ENCODE data around the gene PLSCR4.
"Not testable (repeated sequence)": the region's sequence is repeated elsewhere in the genome, so short reads cannot be mapped to it uniquely, and the experiment has no call there.

PLSCR4 gene

GRCh38 chr3:146246526-146246925 lies 4.4 kb downstream of the PLSCR4 start:
- DNase-seq (ENCODE audit: low spot score): no peak

DNA sequence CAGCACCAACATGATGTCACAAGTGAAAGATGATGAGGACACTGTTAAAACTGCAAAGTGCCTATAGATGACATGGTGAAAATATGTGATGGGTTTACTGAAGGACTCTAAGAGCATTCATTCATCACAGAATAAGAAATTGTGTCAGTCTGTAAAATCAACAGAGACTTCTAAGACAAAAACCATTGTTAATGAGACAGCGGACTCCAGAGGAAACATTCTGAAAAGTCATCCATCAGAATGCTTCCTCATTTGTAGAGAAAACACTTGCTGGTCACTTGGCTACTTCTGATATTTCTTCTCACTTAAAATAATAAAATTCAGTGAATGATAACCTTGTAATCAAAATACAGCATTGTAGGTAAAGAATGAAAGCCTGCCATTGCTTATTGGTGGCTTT lies 7.3 kb downstream of the PLSCR4 start:
- DNase-seq (ENCODE audit: low spot score): no peak

DNA sequence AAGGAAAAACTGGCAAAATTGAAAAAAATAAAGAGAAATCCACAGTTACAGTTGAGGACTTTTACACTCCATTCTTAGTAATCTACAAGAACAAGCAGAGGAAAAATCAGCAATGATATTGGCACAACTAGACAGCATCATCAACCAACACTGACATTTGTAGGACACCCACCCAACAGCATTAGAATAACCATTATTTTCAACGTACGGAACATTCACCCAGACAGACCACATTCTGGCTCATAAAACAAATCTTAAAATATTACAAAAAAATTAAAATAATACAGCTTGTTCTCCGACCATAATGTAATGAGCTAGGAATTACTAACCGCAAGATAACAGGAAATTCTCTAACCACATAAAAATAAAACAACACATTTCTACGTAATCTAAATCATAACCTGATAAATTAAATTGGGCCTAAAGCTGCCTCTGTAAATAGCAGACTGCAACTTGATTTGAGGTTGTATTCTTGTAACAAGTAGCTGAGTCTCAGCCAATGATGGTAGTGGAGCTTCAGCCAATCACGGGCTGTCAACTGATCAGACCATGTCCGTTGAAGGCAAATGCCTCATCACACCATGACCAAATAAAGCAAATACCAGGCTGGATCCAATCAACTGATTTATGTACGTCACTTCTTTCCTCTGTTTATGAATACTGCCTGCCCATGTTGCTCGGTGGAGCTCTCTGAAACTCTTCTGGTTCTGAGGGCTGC lies 9.2 kb downstream of the PLSCR4 start:
- no peak for DNase-seq (ENCODE audit: low spot score)

DNA sequence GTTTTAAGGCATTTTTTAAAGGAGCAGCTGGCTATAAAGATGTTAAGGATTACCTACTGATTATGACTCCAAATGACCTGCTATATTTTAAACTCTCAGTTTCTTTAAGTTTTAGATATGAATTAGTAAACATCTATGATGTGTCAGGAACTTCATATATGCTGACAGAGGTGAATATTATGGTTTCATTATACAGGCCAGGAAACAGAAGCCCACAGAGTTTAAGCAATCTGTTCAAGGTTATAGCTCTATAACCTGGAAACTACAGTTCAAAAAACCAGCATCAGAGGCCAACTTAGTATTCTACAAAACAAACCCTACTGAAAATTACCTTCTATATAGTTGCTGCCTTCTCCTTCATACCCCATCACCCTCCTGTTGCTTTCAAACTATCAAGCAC lies 17.4 kb downstream of the PLSCR4 start:
- DNase-seq (ENCODE audit: low spot score): no peak

DNA sequence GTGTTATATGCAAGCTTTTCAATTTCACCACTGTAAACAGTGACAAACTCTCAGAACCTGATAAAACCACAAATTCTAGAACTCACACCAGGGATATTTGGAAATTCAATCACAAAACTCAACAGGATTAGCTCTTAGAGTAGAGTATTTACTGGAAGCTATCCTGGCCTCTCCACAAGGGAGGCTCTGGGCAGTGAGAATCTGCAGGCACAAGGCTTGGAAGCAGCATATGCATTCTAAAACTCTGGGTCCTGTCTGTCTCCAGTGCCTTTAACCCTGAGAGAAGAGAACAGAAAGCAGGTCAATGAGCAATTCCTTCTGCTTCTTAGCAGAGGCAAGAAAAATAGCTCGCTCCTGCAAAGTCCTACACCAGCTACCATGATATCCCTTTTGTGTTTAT lies 23.4 kb downstream of the PLSCR4 start:
- no peak for DNase-seq (ENCODE audit: low spot score)

DNA sequence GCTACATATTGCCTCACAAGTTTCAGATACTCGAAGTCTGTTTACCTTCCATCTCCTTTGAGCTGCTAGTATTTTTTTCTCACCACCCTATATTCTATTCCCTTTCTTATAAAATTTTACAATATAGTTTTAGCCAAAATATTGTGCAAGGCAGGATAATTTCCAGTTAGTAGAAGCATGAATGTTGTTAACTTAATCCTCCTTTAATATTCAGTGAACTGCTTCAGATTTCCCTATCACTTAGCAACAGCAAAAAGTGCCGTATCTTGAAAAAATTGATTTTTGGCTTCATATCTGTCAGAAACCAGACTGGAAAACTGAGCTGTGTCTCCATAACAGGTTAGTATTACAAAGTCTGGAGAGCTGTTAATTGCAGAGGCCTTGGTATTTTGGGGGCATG lies 24.0 kb downstream of the PLSCR4 start:
- no peak for DNase-seq (ENCODE audit: low spot score)

GRCh38 chr3:146225458-146225857 lies 25.4 kb downstream of the PLSCR4 start:
- not testable (repeated sequence) for DNase-seq (ENCODE audit: low spot score)

DNA sequence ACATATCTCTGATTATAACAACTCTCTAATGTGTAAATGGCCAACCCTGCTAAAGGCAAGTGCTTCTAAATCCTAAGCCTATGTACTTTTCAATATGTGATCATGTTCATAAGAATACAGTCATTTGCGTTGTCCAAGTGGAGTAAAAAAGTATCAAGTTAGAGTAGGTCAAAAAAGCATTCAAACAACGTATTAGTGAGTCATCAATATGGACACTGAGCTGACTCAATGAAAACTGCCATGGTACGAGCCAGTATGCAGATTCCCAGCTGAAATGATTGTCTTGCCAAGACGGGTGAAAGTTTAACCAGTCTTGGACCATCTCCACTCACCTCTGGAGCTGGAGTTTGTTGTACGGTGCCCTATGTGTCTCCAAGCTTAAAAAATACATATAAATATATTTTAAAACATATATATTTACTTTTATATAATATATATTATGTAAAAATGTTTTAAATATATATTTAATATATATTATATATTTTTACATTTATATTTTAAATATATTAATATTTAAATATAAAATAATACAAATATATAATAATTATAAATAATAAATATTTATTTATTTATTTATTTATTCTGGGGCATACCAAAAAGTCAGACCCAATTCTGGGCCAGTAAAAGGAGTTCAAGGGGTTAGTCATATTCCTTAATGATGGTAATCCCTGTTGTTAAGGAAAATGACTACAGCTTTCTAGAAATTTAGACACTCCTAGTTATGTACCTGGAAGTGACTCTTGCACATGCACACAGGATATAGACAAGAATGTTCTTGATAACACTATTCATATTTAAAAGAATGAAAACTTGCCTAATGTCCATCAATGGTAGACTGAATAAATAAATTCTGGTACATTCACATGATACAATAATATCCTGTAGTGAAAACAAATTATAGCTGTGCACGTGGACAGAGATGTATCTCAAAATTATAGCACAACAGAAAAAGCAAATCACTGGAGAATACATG lies 27.2 kb downstream of the PLSCR4 start:
- DNase-seq (ENCODE audit: low spot score): no peak

GRCh38 chr3:146222204-146223046 lies 28.5 kb downstream of the PLSCR4 start:
- no peak for DNase-seq (ENCODE audit: low spot score)

DNA sequence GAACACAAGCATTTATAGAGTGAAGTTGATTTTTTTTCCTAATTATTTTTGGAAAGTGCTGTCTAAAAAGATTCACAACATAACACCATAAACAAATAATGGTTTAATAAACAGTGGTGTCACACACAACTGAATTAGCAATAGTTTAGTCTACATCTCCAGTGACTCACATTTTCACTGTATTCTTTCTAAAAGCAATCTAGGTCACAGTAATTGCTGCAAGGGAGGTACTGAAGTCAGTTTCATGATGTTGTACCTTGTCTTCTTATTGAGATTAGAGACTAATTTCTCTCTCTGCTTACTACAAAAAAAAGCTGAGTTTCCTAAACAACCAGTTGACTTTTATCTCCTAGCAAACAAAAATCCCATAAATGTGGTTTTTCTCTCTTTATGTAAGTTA lies 29.6 kb downstream of the PLSCR4 start:
- no peak for DNase-seq (ENCODE audit: low spot score)

- peak; percentile 4 for DNase-seq (ENCODE audit: low spot score)
Observed at GRCh38 chr3:146218880-146219866, 31.7 kb downstream of the PLSCR4 start.

DNA sequence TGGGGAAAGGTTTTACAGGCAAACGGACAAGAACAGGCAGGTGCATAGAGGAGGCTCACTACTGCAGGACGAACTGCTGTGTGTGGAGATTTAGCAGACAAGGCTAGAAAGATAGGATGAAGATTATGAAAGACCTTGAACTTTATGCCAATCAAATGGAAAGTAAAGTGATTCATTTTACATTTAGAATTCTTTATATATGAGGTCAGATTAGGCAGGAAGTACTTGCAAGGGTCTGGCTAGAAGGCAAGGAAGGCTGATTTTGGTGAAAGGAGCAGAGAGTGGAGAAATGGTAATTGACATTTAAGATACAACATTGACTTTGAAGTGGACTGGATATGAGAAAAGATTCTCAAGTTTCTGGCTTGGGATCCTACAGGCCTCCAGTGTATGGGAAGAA lies 33.6 kb downstream of the PLSCR4 start:
- DNase-seq (ENCODE audit: low spot score): no peak

GRCh38 chr3:146214493-146214892 lies 36.4 kb downstream of the PLSCR4 start:
- no peak for DNase-seq (ENCODE audit: low spot score)

DNA sequence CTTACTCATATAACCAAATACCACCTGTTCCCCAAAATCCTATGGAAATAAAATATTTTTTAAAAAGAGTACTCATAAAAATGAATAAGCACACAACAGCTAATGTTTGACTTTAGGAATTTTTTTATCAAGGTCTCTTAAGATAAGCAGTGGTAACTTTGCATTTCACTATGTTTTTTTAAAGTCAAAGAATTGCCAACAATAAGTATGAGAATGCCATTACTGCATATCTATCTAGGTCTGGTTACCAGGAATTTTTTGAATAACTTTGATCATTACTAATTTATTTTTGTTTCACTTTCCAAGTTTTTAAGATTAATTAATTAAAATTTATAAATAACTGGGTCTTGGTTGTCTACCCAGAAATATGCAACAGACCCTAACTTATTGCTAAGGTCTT lies 41.5 kb downstream of the PLSCR4 start:
- no peak for DNase-seq (ENCODE audit: low spot score)

- no peak for DNase-seq (ENCODE audit: low spot score)
Observed at GRCh38 chr3:146203776-146204175, 47.1 kb downstream of the PLSCR4 start.

GRCh38 chr3:146200461-146201220 lies 50.3 kb downstream of the PLSCR4 start:
- DNase-seq (ENCODE audit: low spot score): no peak

DNA sequence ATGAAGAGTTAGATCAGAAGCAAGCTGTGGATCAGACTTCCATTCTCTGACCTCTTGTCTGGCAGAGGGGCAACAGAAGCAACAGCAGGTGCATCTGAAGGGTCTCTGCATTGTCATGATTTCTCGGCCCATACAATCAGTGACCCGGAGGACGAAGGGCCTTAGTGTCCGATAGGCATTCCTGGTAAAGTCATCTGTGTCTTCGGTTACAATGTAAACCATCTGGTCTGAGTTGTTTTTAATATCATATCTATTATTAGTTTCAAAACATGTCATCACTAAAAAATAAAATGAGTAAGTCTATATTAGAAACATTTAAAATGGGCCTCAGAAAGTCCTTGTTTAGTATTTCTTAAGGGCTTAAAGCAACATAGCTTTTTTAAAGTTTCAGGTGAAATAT lies 51.1 kb downstream of the PLSCR4 start:
- DNase-seq (ENCODE audit: low spot score): no peak

- no peak for DNase-seq (ENCODE audit: low spot score)
Observed at GRCh38 chr3:146196789-146197188, 54.1 kb downstream of the PLSCR4 start.

- DNase-seq (ENCODE audit: low spot score): no peak
Observed at GRCh38 chr3:146195605-146196004, 55.3 kb downstream of the PLSCR4 start.

- DNase-seq (ENCODE audit: low spot score): no peak
Observed at GRCh38 chr3:146195030-146195429, 55.9 kb downstream of the PLSCR4 start.

Data from germinal center (tissue), 1 donor.